ENCODE results near the gene MYL10. TPM values are rescaled to one million over a fixed set of nuclear protein-coding genes. Genes with fewer than 3 reads are reported as not detected.

The MYL10 gene
- total RNA-seq, 1 donor from 2014 or later: not detected

DNA sequence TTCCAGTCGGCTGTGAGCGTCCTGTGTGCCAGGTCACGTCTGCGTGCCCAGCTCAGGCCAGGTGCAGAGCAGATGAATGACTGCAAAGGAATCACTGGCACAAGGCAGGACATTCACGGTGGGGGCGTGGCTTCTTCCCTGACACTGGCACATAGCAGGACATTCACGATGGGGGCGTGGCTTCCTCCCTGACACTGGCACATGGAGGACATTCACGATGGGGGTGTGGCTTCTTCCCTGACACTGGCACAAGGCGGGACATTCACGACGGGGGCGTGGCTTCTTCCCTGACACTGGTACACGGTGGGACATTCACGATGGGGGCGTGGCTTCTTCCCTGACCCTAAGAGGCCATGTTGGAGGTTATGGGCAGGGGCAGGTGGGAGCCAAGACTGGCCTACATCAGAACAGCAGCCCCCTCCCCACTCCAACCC lies 64.3 kb downstream of the MYL10 start:
- Mint-ChIP-seq H3K9me3 (ENCODE audit: unreplicated experiment) (peaks cover 8% of the 10 kb centered on the region), H3K4me3 (ENCODE audit: unreplicated experiment) (no peak overlapping the region), H3K27ac (ENCODE audit: unreplicated experiment) (no peak overlapping the region), H3K27me3 (ENCODE audit: unreplicated experiment) (peaks cover 21% of the 10 kb centered on the region), H3K36me3 (ENCODE audit: unreplicated experiment) (peaks cover 4% of the 10 kb centered on the region), H3K4me1 (ENCODE audit: unreplicated experiment) (peaks cover 2% of the 10 kb centered on the region)
- no peak for DNase-seq (ENCODE audit: extremely low spot score, unreplicated experiment)
- TF ChIP-seq, protein P1, sequence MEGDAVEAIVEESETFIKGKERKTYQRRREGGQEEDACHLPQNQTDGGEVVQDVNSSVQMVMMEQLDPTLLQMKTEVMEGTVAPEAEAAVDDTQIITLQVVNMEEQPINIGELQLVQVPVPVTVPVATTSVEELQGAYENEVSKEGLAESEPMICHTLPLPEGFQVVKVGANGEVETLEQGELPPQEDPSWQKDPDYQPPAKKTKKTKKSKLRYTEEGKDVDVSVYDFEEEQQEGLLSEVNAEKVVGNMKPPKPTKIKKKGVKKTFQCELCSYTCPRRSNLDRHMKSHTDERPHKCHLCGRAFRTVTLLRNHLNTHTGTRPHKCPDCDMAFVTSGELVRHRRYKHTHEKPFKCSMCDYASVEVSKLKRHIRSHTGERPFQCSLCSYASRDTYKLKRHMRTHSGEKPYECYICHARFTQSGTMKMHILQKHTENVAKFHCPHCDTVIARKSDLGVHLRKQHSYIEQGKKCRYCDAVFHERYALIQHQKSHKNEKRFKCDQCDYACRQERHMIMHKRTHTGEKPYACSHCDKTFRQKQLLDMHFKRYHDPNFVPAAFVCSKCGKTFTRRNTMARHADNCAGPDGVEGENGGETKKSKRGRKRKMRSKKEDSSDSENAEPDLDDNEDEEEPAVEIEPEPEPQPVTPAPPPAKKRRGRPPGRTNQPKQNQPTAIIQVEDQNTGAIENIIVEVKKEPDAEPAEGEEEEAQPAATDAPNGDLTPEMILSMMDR (IDR thresholded peaks at IDR 0.05): no peak

DNA sequence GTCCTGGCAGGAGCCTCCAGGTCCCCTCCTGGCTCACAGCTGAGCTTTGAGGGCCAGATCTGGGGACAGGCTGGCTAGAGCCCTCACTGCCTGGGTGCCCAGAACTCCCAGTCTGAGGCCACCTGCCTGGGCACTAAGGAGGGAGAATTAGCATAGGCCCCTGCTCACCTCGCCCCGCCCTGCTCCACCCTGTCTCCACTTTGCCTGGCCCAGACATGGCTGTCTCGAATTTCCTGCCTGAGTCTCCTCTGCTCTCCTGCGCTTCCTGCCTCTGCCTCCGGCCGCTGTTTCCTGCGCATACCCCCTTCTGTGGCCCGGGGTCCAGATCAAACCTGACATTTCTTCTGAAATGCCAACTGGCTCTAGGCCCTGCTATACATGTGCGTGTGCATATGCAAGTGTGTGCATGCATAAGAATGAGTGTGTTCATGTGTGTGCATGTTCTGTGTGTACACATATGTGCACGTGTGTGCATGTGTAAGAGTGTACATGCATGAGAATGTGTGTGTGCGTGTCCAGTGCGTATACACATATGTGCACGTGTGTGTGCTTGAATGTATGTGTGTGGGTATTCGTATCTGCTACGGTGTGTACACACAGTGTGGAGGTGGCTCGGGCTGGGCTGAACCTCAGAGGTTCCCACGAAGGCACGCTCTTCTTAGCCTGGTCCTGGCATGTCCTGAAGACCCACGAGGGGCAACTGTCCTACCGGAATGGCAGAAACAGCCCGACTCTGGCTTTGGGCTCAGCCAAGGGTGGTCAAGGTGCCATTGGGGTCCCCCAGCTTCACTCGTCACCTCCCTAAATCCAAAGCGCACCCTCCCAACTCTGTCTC lies 64.9 kb downstream of the MYL10 start:
- H3K27ac Mint-ChIP-seq (ENCODE audit: unreplicated experiment): no peak overlapping the region
- no peak for DNase-seq (ENCODE audit: extremely low spot score, unreplicated experiment)
- peaks cover 4% of the 10 kb centered on the region for H3K9me3 Mint-ChIP-seq (ENCODE audit: unreplicated experiment)
- H3K36me3 Mint-ChIP-seq (ENCODE audit: unreplicated experiment): peaks cover 2% of the 10 kb centered on the region
- H3K4me1 Mint-ChIP-seq (ENCODE audit: unreplicated experiment): peaks cover 2% of the 10 kb centered on the region
- peaks cover 18% of the 10 kb centered on the region for H3K27me3 Mint-ChIP-seq (ENCODE audit: unreplicated experiment)
- H3K4me3 Mint-ChIP-seq (ENCODE audit: unreplicated experiment): no peak overlapping the region
- TF ChIP-seq, protein P1 (IDR thresholded peaks at IDR 0.05): no peak

Other genes with a start within 250 kb of the MYL10 start
- gene CUX1, start 188.3 kb upstream of the MYL10 start, total RNA-seq: 87.1 and 89.1 TPM in 2 replicates